Keratinocyte (primary cell): ENCODE results near the gene ADSS2. TPM values are rescaled to one million over a fixed set of nuclear protein-coding genes. Genes with fewer than 3 reads are reported as not detected.

Source experiments
- DNase-seq: peaks from one replicate; pipeline ENCODE4 v3.0.0-alpha.2; 2011; ENCODE audit warnings: low read depth, missing footprints, low spot score
- FAIRE-seq: peaks from 2 replicates; lab custom pipeline; 2011; peaks lifted over from hg19 to GRCh38; lab: Jason Lieb, UNC
- H2AFZ ChIP-seq: 2 replicates; pipeline ENCODE4 v1.6.0; 2012; ENCODE audit warnings: low read length, control low read depth, inconsistent platforms; ENCODE audit not compliant: control insufficient read depth
- H3K27ac ChIP-seq: 2 replicates; pipeline ENCODE4 v1.5.1; 2011; ENCODE audit warnings: low read length; ENCODE audit not compliant: control insufficient read depth, insufficient read depth
- H3K27me3 ChIP-seq: 3 replicates; pipeline ENCODE4 v1.6.0; 2011; ENCODE audit warnings: low read length; ENCODE audit not compliant: control insufficient read depth, insufficient read depth; ENCODE audit errors: extremely low read depth
- H3K36me3 ChIP-seq, 2 experiments: 2 replicates in 1 of 2; 3 replicates in 1 of 2; pipeline ENCODE4 v1.5.1; 2011; ENCODE audit warnings: low read length in 2 of 2, mild to moderate bottlenecking in 1 of 2; ENCODE audit not compliant: control insufficient read depth in 2 of 2, insufficient read depth in 2 of 2; ENCODE audit errors: extremely low read depth in 1 of 2
- H3K4me1 ChIP-seq: 3 replicates; pipeline ENCODE4 v1.5.1; 2011; ENCODE audit warnings: low read length; ENCODE audit not compliant: control insufficient read depth, insufficient read depth; ENCODE audit errors: extremely low read depth
- H3K4me2 ChIP-seq: 3 replicates; pipeline ENCODE4 v1.6.0; 2011; ENCODE audit warnings: low read depth, low read length; ENCODE audit not compliant: control insufficient read depth, insufficient read depth; ENCODE audit errors: extremely low read depth
- H3K4me3 ChIP-seq, 3 experiments: fragments of 200-600 bp in 1 of 3; sonication (generic) in 1 of 3; 2 replicates in 2 of 3; 3 replicates in 1 of 3; pipeline ENCODE4 v1.5.1; 2011 to 2016; ENCODE audit warnings: low read length in 3 of 3, mild to moderate bottlenecking in 3 of 3, control low read depth in 2 of 3, inconsistent platforms in 1 of 3, low read depth in 1 of 3, mixed read lengths in 1 of 3, mixed run types in 1 of 3, moderate library complexity in 1 of 3; ENCODE audit not compliant: control insufficient read depth in 2 of 3, insufficient read depth in 2 of 3; ENCODE audit errors: extremely low read depth in 1 of 3
- H3K79me2 ChIP-seq: 2 replicates; pipeline ENCODE4 v1.6.0; 2012; ENCODE audit warnings: low read length; ENCODE audit not compliant: control insufficient read depth, insufficient read depth
- H3K9ac ChIP-seq: 3 replicates; pipeline ENCODE4 v1.6.0; 2011; ENCODE audit warnings: low read length; ENCODE audit not compliant: control insufficient read depth, insufficient read depth; ENCODE audit errors: extremely low read depth
- H3K9me1 ChIP-seq: 3 replicates; pipeline ENCODE4 v1.6.0; 2011; ENCODE audit warnings: low read length; ENCODE audit not compliant: control insufficient read depth, insufficient read depth; ENCODE audit errors: extremely low read depth
- H3K9me3 ChIP-seq: 2 replicates; pipeline ENCODE4 v1.5.1; 2012; ENCODE audit warnings: low read depth, low read length; ENCODE audit not compliant: control insufficient read depth
- H4K20me1 ChIP-seq: 3 replicates; pipeline ENCODE4 v1.6.0; 2011; ENCODE audit warnings: low read length; ENCODE audit not compliant: control insufficient read depth, insufficient read depth; ENCODE audit errors: extremely low read depth
- EZH2 ChIP-seq: IDR thresholded peaks from one replicate; pipeline ENCODE4 v1.6.1; 2012; ENCODE audit warnings: inconsistent platforms, mild to moderate bottlenecking, low read length, moderate library complexity
- dilution Hi-C: fragments of 300-500 bp; cut with MboI; formaldehyde crosslinking; loops from one replicate; pipeline ENCODE4 v1.7.0; 2020; ENCODE audit warnings: low sequenced_read_pairs; ENCODE audit not compliant: extremely low pct_ligation_motif_present
- polyA plus RNA-seq, 5 experiments: library from polyadenylated mRNA; depleted of rRNA in 3 of 5; stranded (reverse) in 3 of 5; stranded (forward) in 1 of 5; unstranded in 1 of 5; fragments of >200 nt; gene quantifications; 1 replicate in 1 of 5; 2 replicates in 3 of 5; 3 replicates in 1 of 5; pipeline versions ENCODE4 v1.2.1 to v1.2.3, GENCODE V29; 2011 to 2012; ENCODE audit warnings: missing spikeins in 2 of 5, low read depth in 1 of 5, low replicate concordance in 1 of 5
- TF ChIP-seq, protein P1 (sequence below), 3 experiments: IDR thresholded peaks in 1 of 3; conservative IDR thresholded peaks in 1 of 3; optimal IDR thresholded peaks in 1 of 3; 2 replicates in 2 of 3; 3 replicates in 1 of 3; pipeline versions ENCODE3 to v1.5.1; 2011; ENCODE audit warnings: low read length in 3 of 3, mild to moderate bottlenecking in 3 of 3, moderate library complexity in 2 of 3, control low read depth in 1 of 3, inconsistent platforms in 1 of 3; ENCODE audit not compliant: insufficient read depth in 2 of 3; ENCODE audit errors: extremely low read depth in 1 of 3

ADSS2 gene
- polyA plus RNA-seq, 1 donor (not counting 4 experiments of a cell fraction or from before 2014, with no cell fraction given), result 53.5 TPM

GRCh38 chr1:244369256-244370057 lies 82.3 kb downstream of the ADSS2 start:
- FAIRE-seq, result peak; percentile 29
- no peak for TF ChIP-seq EZH2
- TF ChIP-seq, protein P1, sequence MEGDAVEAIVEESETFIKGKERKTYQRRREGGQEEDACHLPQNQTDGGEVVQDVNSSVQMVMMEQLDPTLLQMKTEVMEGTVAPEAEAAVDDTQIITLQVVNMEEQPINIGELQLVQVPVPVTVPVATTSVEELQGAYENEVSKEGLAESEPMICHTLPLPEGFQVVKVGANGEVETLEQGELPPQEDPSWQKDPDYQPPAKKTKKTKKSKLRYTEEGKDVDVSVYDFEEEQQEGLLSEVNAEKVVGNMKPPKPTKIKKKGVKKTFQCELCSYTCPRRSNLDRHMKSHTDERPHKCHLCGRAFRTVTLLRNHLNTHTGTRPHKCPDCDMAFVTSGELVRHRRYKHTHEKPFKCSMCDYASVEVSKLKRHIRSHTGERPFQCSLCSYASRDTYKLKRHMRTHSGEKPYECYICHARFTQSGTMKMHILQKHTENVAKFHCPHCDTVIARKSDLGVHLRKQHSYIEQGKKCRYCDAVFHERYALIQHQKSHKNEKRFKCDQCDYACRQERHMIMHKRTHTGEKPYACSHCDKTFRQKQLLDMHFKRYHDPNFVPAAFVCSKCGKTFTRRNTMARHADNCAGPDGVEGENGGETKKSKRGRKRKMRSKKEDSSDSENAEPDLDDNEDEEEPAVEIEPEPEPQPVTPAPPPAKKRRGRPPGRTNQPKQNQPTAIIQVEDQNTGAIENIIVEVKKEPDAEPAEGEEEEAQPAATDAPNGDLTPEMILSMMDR (optimal IDR thresholded peaks at IDR 0.05 in 1 of 3, IDR thresholded peaks at IDR 0.05 in 1 of 3, conservative IDR thresholded peaks at IDR 0.05 in 1 of 3; ENCODE audit: extremely low read depth in 1 of 3, insufficient read depth in 2 of 3, low read length in 3 of 3), result no peak

DNA sequence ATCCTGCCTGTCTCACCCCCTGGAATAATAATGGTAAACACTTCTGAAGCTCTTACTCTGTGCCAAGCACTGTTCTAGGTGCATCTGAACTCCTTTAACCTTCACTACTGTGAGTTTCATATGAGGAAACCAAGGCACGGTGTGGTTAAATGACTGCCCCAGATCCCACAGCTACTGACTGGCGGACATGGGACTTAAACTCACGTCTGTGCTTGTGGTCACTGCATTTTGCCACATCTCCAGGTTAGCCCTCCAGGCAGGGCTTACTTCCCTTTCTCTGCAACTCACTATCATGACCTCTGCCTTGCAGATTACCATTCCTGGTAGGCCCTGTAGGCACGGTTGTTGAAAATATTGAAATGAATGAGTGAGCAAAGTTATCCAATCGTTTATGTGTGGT lies 83.4 kb downstream of the ADSS2 start:
- no peak for DNase-seq
- Histone ChIP-seq H3K4me1 (peaks cover 28% of the 10 kb centered on the region), H3K27me3 (no peaks in the 10 kb centered on the region), H3K27ac (no peak overlapping the region), H3K36me3 (no peaks in the 10 kb centered on the region), H3K9me3 (no peaks in the 10 kb centered on the region), H4K20me1 (no peaks in the 10 kb centered on the region), H3K4me3 (no peak overlapping the region), H3K9ac (no peak overlapping the region), H3K9me1 (no peaks in the 10 kb centered on the region), H3K79me2 (no peaks in the 10 kb centered on the region), H3K4me2 (no peak overlapping the region), H2AFZ (no peak overlapping the region)
- no peak for TF ChIP-seq EZH2
- TF ChIP-seq, protein P1 (optimal IDR thresholded peaks at IDR 0.05 in 1 of 3, IDR thresholded peaks at IDR 0.05 in 1 of 3, conservative IDR thresholded peaks at IDR 0.05 in 1 of 3; ENCODE audit: extremely low read depth in 1 of 3, insufficient read depth in 2 of 3, low read length in 3 of 3), result no peak
- FAIRE-seq, result no peak
- dilution Hi-C loops, result no loop called here

More at GRCh38 chr1:244369256-244370057, 82.3 kb downstream of the ADSS2 start:
- H4K20me1 ChIP-seq, result no peaks in the 10 kb centered on the region
- no peak overlapping the region for H3K9ac ChIP-seq
- peaks cover 28% of the 10 kb centered on the region for H3K4me1 ChIP-seq
- no peaks in the 10 kb centered on the region for H3K9me1 ChIP-seq
- DNase-seq, result peak; percentile 30
- dilution Hi-C loops, result no loop called here
- H3K4me3 ChIP-seq, result no peak overlapping the region
- no peak overlapping the region for H3K4me2 ChIP-seq
- H3K27ac ChIP-seq, result no peak overlapping the region
- H3K27me3 ChIP-seq, result no peaks in the 10 kb centered on the region
- H2AFZ ChIP-seq, result no peak overlapping the region
- H3K79me2 ChIP-seq, result no peaks in the 10 kb centered on the region
- H3K36me3 ChIP-seq, result no peaks in the 10 kb centered on the region
- H3K9me3 ChIP-seq, result no peaks in the 10 kb centered on the region
